NCI-H2029 treated with DMSO at 0.1 percent for 48 hours (cell line): ENCODE data around the gene ZNF385C.

ENCODE experiments used
- DNase-seq: peaks from one replicate; lab custom pipeline; 2025; lab: John Stamatoyannopoulos, UW

Gene ZNF385C

DNA sequence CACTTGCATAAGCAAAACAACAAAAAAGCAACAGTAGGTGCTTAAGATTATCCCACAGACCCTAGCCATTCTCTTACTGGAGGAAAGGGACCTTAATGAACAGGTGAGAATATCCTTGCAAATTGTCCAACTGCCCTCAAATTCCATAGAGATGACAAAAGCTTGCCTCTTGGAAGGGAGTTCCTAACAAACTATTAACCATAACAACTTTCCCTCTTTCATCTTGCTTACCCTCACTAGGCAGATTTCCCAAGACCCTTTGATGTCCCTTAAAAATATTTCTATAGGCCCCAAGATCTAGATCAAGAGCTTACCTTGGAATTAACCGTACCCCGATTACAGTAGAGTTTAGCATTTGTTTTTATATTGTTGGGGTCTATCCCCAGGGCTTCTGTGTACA is 109.9 kb downstream of the ZNF385C start:
- DNase-seq = no peak

GRCh38 chr17:41987642-41988041 is 110.6 kb downstream of the ZNF385C start:
- DNase-seq = no peak

- DNase-seq = no peak
These were observed 111.6 kb downstream of the ZNF385C start for GRCh38 chr17:41986634-41987033.

GRCh38 chr17:41985919-41986318 is 112.4 kb downstream of the ZNF385C start:
- no peak for DNase-seq

GRCh38 chr17:41984454-41984853 is 113.8 kb downstream of the ZNF385C start:
- no peak for DNase-seq

- DNase-seq = no peak
These were observed 116.1 kb downstream of the ZNF385C start for GRCh38 chr17:41982026-41982760.

DNA sequence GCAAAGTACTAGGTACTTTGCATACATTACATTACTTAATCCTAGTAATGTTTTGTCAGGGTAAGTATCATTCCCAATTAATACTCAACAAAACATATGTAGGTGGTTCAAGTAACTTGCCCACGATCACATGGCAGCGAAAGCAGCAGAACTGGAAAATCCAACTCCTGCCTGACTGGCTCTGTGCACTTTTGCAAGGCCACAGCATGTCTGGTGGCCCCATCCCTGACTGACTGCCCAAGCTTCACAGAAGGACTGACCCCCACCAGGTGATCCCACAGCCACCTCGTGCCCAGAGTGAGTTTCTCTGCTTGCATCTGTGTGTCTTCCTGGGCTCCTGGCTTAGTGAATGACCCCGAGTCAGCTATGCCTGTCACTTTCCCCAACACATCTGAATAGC is 120.3 kb downstream of the ZNF385C start:
- DNase-seq = no peak

GRCh38 chr17:41976142-41976768 is 122.0 kb downstream of the ZNF385C start:
- no peak for DNase-seq
